Upper lobe of right lung (tissue), 1 donor: ENCODE results near the gene USE1. TPM values are rescaled to one million over a fixed set of nuclear protein-coding genes. Genes with fewer than 3 reads are reported as not detected.
"Not testable (repeated sequence)": the region's sequence is repeated elsewhere in the genome, so short reads cannot be mapped to it uniquely, and the experiment has no call there.

Experiments
- ATAC-seq: fragments of 200-7000 bp; cut with Tn5 transposase; one replicate; pipeline ENCODE4 v1.9.1; 2020; ENCODE audit warnings: mild to moderate bottlenecking, moderate library complexity
- DNase-seq: peaks from one replicate; pipeline ENCODE4 v3.0.0-alpha.2; 2020
- H3K27ac ChIP-seq: fragments of 200-600 bp; one replicate; pipeline ENCODE4 v1.8.0; 2022
- H3K27me3 ChIP-seq: fragments of 200-600 bp; one replicate; pipeline ENCODE4 v1.8.0; 2022; ENCODE audit warnings: mild to moderate bottlenecking
- H3K36me3 ChIP-seq: fragments of 200-600 bp; one replicate; pipeline ENCODE4 v1.8.0; 2022
- H3K4me1 ChIP-seq: fragments of 200-600 bp; one replicate; pipeline ENCODE4 v1.8.0; 2022
- H3K4me3 ChIP-seq: fragments of 200-600 bp; one replicate; pipeline ENCODE4 v1.8.0; 2022; ENCODE audit warnings: mild to moderate bottlenecking
- H3K9me3 ChIP-seq: fragments of 200-600 bp; one replicate; pipeline ENCODE4 v1.8.0; 2022
- CTCF ChIP-seq: fragments of 200-600 bp; IDR thresholded peaks from one replicate; pipeline ENCODE4 v1.8.0; 2022; ENCODE audit warnings: antibody characterized with exemption
- intact Hi-C: fragments of 100-400 bp; cut with DNase I; formaldehyde crosslinking; loops from one replicate; pipeline ENCODE4 v1.11.0; 2022
- total RNA-seq: library from RNA; stranded (reverse); fragmentation: NEBNext Ultra II Directional; extraction: Animal tissue kit (Norgen Biotek cat#: 25700); gene quantifications from one replicate; pipeline ENCODE4 v1.2.1, GENCODE V29; 2021
- donor health status: DM: no; HTN: yes; CAD: no; lungs with severe emphysema.

USE1 gene
- total RNA-seq, 1 donor from 2014 or later: 24.0 TPM

- Histone ChIP-seq H3K27me3 (no peaks in the 10 kb centered on the region), H3K27ac (no peak overlapping the region), H3K9me3 (no peaks in the 10 kb centered on the region), H3K4me1 (peaks cover 4% of the 10 kb centered on the region), H3K4me3 (no peak overlapping the region), H3K36me3 (peaks cover 94% of the 10 kb centered on the region)
- DNase-seq (no peak), ATAC-seq (no peak)
- no peak for TF ChIP-seq CTCF
- intact Hi-C loops: no loop called here
These were observed 29.6 kb upstream of the USE1 start for GRCh38 chr19:17185590-17185989.

GRCh38 chr19:17191736-17192135 lies 23.4 kb upstream of the USE1 start:
- H3K27me3 ChIP-seq, DNase-seq, intact Hi-C loops, H3K9me3 ChIP-seq, ATAC-seq, H3K4me3 ChIP-seq, H3K27ac ChIP-seq, H3K4me1 ChIP-seq: not testable (repeated sequence)
- peaks cover 90% of the 10 kb centered on the region for H3K36me3 ChIP-seq

GRCh38 chr19:17192751-17193150 lies 22.4 kb upstream of the USE1 start:
- Histone ChIP-seq H3K4me3 (no peak overlapping the region), H3K36me3 (peaks cover 80% of the 10 kb centered on the region), H3K27me3 (no peaks in the 10 kb centered on the region), H3K4me1 (no peaks in the 10 kb centered on the region), H3K9me3 (no peaks in the 10 kb centered on the region), H3K27ac (no peak overlapping the region)
- DNase-seq: no peak
- intact Hi-C loops: no loop called here
- no peak for TF ChIP-seq CTCF
- no peak for ATAC-seq

- ATAC-seq (no peak), DNase-seq (no peak)
- Histone ChIP-seq H3K27ac (no peak overlapping the region), H3K27me3 (no peaks in the 10 kb centered on the region), H3K4me3 (no peak overlapping the region), H3K9me3 (no peaks in the 10 kb centered on the region), H3K36me3 (peaks cover 78% of the 10 kb centered on the region), H3K4me1 (no peaks in the 10 kb centered on the region)
- intact Hi-C loops: no loop called here
- TF ChIP-seq CTCF: no peak
These were observed 20.5 kb upstream of the USE1 start for GRCh38 chr19:17194608-17195007.

GRCh38 chr19:17195106-17195505 lies 20.1 kb upstream of the USE1 start:
- no peak for ATAC-seq
- Histone ChIP-seq H3K4me3 (no peak overlapping the region), H3K27me3 (no peaks in the 10 kb centered on the region), H3K27ac (no peak overlapping the region), H3K36me3 (peaks cover 76% of the 10 kb centered on the region), H3K4me1 (no peaks in the 10 kb centered on the region), H3K9me3 (no peaks in the 10 kb centered on the region)
- DNase-seq: no peak
- intact Hi-C loops: no loop called here
- no peak for TF ChIP-seq CTCF

GRCh38 chr19:17196610-17197009 lies 18.5 kb upstream of the USE1 start:
- TF ChIP-seq CTCF: no peak
- Histone ChIP-seq H3K27me3 (no peaks in the 10 kb centered on the region), H3K4me1 (no peaks in the 10 kb centered on the region), H3K36me3 (peaks cover 76% of the 10 kb centered on the region), H3K4me3 (no peak overlapping the region), H3K9me3 (no peaks in the 10 kb centered on the region), H3K27ac (no peak overlapping the region)
- DNase-seq: no peak
- ATAC-seq: no peak
- intact Hi-C loops: no loop called here
